ENCODE measurements around the gene CYTH2.

CYTH2 gene

DNA sequence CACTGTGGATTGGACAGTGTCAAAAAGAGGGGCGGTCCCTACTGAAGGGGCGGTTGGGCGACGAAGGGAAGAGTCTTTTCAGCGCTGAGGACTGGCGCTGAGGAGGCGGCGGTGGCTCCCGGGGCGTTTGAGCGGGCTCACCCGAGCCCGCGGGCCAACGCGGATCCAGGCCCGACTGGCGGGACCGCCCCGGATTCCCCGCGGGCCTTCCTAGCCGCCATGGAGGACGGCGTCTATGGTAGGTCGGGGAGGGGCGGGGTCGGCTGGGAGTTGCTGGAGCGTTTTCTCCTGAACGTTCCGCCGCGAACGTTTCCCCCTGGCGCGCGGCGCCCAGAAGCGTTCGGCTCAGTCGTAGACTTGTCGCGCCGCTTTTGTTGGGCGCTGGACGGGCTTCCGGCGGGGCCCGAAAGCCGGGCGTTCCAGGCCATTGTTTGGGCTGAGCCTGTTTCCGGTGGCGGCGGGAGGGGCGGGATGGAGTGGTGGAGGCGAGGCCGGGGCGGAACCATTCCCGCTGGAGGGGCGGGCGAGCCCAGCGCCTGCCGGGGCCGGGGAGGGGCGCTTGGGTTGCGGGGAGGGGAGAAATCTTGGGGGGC lies at the start of gene CYTH2:
TSS of gene CYTH2 (plus strand) at position 81 of the 593 bp plus-strand sequence. CDS start at position 220, 139 bp downstream.
- DNase-seq, result peak in 54 of 56 donors; percentile 39 to 89 (median 80)

GRCh38 chr19:48421548-48421947 lies 47.6 kb upstream of the CYTH2 start:
- no peak for DNase-seq

- peak in 3 of 56 donors; percentile 11 to 28 (median 14) for DNase-seq
Observed at GRCh38 chr19:48424694-48425219, 44.4 kb upstream of the CYTH2 start.

DNA sequence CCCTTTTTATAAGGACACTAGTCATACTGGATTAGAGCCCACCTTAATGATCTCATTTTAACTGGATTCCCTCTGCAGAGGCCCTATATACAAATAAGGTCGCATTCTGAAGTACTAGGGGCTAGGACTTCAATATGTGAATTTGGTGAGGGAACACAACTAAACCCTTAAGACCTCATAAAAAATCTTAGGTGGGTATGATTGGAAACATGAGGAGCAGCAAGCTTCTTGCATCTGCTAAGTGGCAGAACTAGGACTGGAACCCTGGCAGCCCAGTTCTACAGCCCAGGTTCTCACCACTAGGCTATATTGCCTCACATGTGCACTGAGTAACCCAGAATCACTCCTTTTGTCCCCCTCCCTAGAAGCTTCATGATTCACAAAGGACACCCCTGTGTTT lies 40.5 kb upstream of the CYTH2 start:
- no peak for DNase-seq

DNA sequence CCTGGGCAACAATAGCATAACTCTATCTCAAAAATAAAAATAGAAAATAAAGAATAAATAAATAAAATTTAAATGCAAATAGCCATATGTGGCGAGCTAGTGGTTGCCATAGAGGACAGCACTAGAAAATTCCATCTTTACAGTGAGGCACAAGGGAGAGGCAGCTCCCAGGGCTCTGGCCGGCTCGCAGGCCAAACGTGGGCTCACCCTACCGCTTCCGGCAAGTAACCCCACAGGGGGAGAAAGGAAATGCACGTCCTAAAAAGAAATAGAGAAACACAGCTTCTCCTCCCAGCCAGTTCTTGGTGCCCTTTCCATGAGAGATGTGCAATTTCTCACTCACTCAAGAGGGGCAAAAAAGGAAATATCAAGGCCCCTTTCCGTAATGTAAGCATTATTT lies 35.8 kb upstream of the CYTH2 start:
- DNase-seq, result no peak

DNA sequence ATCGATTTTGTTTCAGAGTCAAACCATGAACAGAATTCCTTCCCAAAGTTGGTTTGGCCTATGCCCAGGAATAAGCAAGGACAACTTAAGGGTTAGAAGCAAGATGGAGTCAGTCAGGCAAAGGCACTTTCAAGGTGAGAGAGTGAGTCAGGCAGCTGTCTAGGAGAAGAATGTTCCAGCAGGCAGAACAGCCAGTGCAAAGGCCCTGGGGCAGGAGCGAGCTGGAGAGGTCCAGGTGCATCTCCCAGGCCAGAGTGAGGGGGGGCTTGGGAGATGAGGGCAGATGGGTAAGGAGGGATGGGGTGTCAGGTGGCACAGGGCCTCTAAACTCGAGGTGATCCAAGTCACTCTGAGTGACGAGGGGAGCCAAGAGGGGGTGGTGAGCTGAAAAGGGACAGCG lies 32.6 kb upstream of the CYTH2 start:
- DNase-seq, result no peak

GRCh38 chr19:48441360-48442050 lies 27.7 kb upstream of the CYTH2 start:
- DNase-seq, result no peak

DNA sequence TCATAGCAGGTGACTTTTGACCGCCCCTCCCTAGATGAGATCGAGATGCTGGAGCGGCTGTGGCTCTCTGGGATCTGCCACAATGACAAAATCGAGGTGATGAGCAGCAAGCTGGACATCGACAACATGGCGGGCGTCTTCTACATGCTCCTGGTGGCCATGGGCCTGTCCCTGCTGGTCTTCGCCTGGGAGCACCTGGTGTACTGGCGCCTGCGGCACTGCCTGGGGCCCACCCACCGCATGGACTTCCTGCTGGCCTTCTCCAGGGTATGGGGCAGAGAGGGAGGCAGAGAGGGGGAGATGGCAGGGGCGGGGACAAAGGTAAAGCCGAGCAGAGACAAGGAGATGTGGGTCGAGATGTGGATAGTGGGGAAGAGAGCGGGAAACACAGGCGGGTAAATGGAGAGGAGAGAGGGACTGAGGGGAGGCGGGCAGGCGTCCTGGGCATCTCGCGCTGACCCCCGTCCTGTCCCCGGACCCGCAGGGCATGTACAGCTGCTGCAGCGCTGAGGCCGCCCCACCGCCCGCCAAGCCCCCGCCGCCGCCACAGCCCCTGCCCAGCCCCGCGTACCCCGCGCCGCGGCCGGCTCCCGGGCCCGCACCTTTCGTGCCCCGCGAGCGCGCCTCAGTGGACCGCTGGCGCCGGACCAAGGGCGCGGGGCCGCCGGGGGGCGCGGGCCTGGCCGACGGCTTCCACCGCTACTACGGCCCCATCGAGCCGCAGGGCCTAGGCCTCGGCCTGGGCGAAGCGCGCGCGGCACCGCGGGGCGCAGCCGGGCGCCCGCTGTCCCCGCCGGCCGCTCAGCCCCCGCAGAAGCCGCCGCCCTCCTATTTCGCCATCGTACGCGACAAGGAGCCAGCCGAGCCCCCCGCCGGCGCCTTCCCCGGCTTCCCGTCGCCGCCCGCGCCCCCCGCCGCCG lies 26.8 kb upstream of the CYTH2 start:
- no peak for DNase-seq

- peak in 1 of 56 donors; percentile 21 for DNase-seq
Observed at GRCh38 chr19:48443256-48443655, 25.9 kb upstream of the CYTH2 start.

DNA sequence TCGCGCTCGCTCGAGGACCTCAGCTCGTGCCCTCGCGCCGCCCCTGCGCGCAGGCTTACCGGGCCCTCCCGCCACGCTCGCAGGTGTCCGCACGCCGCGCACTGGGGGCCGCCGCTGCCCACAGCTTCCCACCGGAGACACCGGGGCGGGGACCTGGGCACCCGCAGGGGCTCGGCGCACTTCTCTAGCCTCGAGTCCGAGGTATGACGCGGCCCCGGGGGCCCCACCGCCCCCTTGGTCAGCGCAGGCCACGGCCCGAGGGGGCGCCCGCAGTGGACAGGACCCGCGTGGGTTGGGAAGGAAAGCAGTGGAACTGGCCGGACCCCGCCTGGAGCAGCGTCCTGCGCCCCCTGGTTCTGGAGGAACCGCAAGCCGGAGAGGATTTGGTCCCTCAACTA lies 25.4 kb upstream of the CYTH2 start:
- DNase-seq, result no peak

- DNase-seq, result peak in 1 of 56 donors; percentile 14
Observed at GRCh38 chr19:48444129-48444935, 24.8 kb upstream of the CYTH2 start.

- no peak for DNase-seq
Observed at GRCh38 chr19:48444936-48445200, 24.3 kb upstream of the CYTH2 start.

GRCh38 chr19:48445256-48445605 lies 23.9 kb upstream of the CYTH2 start:
- peak in 29 of 56 donors; percentile 12 to 88 (median 58) for DNase-seq

GRCh38 chr19:48445606-48446481 lies 23.3 kb upstream of the CYTH2 start, which contains the start of gene GRWD1:
Gene GRWD1, plus strand, starts transcription at chr19:48445983. Its CDS starts 23 bp downstream, at chr19:48446006.
- peak; percentile 42 to 93 (median 84) for DNase-seq

DNA sequence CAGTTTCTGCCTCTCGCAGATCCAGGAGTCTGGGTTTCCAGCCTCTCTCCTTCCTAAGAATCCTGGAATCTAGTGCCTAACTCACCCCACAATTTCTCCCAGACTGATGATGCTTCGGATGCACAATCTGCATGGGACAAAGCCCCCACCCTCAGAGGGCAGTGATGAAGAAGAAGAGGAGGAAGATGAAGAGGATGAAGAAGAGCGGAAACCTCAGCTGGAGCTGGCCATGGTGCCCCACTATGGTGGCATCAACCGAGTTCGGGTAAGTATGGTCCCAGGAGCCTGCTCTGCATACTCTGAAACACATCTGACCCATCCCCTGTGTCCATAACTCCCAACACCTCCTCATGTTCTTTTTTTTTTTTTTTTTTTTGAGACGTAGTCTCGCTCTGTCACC lies 22.6 kb upstream of the CYTH2 start:
- no peak for DNase-seq

DNA sequence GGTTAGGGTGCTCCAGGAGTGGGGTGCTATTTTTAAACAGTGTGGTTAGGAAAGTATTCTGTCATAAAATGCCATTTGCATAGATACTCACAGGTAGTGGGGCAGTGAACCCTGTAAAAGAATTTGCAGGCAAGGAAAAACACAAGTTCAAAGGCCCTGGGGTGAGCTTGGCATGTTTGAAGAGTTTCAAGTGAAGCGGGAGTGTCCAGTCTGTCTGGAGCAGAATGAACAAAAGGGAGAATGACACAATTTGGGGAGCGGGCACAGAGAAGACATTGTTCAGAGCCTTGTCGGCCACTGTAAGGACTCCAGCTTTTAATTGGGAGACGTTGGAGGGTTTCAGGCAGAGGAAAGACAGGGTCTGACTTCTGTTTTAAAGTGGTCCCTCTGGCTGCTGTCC lies 20.6 kb upstream of the CYTH2 start:
- DNase-seq, result no peak

- DNase-seq, result no peak
Observed at GRCh38 chr19:48450441-48450840, 18.7 kb upstream of the CYTH2 start.

- DNase-seq, result no peak
Observed at GRCh38 chr19:48450863-48451262, 18.3 kb upstream of the CYTH2 start.

DNA sequence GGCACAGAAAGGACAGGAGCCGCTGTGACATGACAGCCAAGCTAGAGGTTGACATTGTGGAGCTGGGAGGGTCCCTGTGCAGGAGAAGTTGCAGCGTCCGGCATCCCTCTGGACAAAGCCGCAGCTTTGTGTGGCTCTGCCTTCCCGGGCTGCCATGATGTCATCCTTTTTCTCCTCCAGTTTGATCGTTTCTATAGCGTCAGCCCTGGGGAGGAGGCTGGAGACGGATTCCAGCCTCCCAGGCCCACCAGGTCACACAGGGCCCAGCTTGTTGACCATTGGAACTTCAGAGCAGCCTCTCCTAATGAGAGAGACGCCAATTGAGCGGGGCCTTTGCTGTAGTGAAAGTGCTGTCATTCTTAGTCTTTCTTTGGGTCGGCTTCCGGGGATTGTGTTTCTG lies 17.5 kb upstream of the CYTH2 start:
- no peak for DNase-seq
